Panc1 (cell line): ENCODE measurements around the gene GRM3. TPM values are rescaled to one million over a fixed set of nuclear protein-coding genes. Genes with fewer than 3 reads are reported as not detected.

Experiments used
- ATAC-seq: fragments of 200-7000 bp; cut with Tn5 transposase; 2 replicates; pipeline ENCODE4 v1.9.1; 2020; ENCODE audit warnings: mild to moderate bottlenecking, moderate library complexity
- BruUV-seq: library from RNA; stranded (reverse); fragments of 400-500 nt; replicated peaks from 2 replicates; lab custom pipeline; 2021; lab: Mats Ljungman, UMichigan
- CTCF ChIA-PET: fragments of 300-600 bp; sonication (Branson Sonifier 250); formaldehyde crosslinking; loops from one replicate; lab custom pipeline; 2022; ENCODE audit warnings: antibody characterized with exemption; lab: Charles Lee
- POLR2A ChIA-PET: fragments of 300-600 bp; sonication (Branson Sonifier 250); formaldehyde crosslinking; loops from one replicate; lab custom pipeline; 2022; ENCODE audit warnings: antibody characterized with exemption; lab: Charles Lee
- DNase-seq: peaks from one replicate; pipeline ENCODE4 v3.0.0-alpha.2; 2010; ENCODE audit warnings: low read depth, low spot score
- H3K27ac ChIP-seq: 2 replicates; pipeline ENCODE4 v1.5.1; 2011; ENCODE audit warnings: mild to moderate bottlenecking, low read length, inconsistent platforms
- H3K27me3 ChIP-seq: fragments of 200-500 bp; sonication (Bioruptor generic); 2 replicates; pipeline ENCODE4 v1.6.0; 2014; ENCODE audit warnings: low read length, inconsistent platforms; ENCODE audit not compliant: control insufficient read depth, insufficient read depth
- H3K36me3 ChIP-seq: fragments of 200-500 bp; sonication (Bioruptor generic); 2 replicates; pipeline ENCODE4 v1.5.1; 2014; ENCODE audit warnings: inconsistent platforms, mild to moderate bottlenecking, low read length, moderate library complexity; ENCODE audit not compliant: control insufficient read depth, insufficient read depth
- H3K4me1 ChIP-seq: 2 replicates; pipeline ENCODE4 v1.5.1; 2011; ENCODE audit warnings: inconsistent platforms, mild to moderate bottlenecking, low read length, moderate library complexity; ENCODE audit not compliant: control insufficient read depth, insufficient read depth
- H3K4me3 ChIP-seq, 2 experiments: 2 replicates each; pipeline ENCODE4 v1.5.1; 2011 to 2012; ENCODE audit warnings: low read depth in 2 of 2, low read length in 2 of 2, mild to moderate bottlenecking in 2 of 2, inconsistent platforms in 1 of 2, moderate library complexity in 1 of 2
- H3K9me3 ChIP-seq: fragments of 200-500 bp; sonication (Bioruptor generic); 2 replicates; pipeline ENCODE4 v1.5.1; 2014; ENCODE audit warnings: low read depth, mild to moderate bottlenecking, inconsistent platforms, low read length, moderate library complexity; ENCODE audit not compliant: control insufficient read depth, insufficient read depth
- POLR2AphosphoS5 ChIP-seq: IDR thresholded peaks from 2 replicates; pipeline ENCODE4 v1.6.1; 2012; ENCODE audit warnings: mild to moderate bottlenecking, low read depth, low read length, moderate library complexity
- SIN3A ChIP-seq: IDR thresholded peaks from 2 replicates; pipeline ENCODE4 v1.6.1; 2012; ENCODE audit warnings: low read depth, mild to moderate bottlenecking, low read length, moderate library complexity, borderline replicate concordance; ENCODE audit not compliant: insufficient read depth
- TCF7L2 ChIP-seq: IDR thresholded peaks from 2 replicates; pipeline ENCODE4 v1.6.1; 2011; ENCODE audit warnings: mild to moderate bottlenecking, low read depth, low read length, inconsistent platforms
- in situ Hi-C: cut with HindIII; loops from 2 replicates; pipeline ENCODE4 v1.10.0; 2016; ENCODE audit warnings: low sequenced_read_pairs, low pct_unique_long_range_greater_than_20kb
- intact Hi-C: fragments of 100-400 bp; cut with micrococcal nuclease; formaldehyde crosslinking; loops from one replicate; pipeline ENCODE4 v1.10.0; 2022; ENCODE audit not compliant: unreplicated experiment
- total RNA-seq: library from RNA; stranded (reverse); gene quantifications from one replicate; pipeline ENCODE4 v1.2.1, GENCODE V29; 2021; ENCODE audit not compliant: unreplicated experiment
- TF ChIP-seq, protein P1 (sequence below), 2 experiments: IDR thresholded peaks; 2 replicates each; pipeline ENCODE4 v1.6.1; 2011 to 2012; ENCODE audit warnings: low read depth in 2 of 2, control low read depth in 1 of 2, low read length in 1 of 2, mild to moderate bottlenecking in 1 of 2, moderate library complexity in 1 of 2; ENCODE audit not compliant: insufficient read depth in 1 of 2
- TF ChIP-seq, protein P2 (sequence below): fragments of 450-650 bp; IDR thresholded peaks from 2 replicates; pipeline ENCODE4 v1.5.1; 2017; ENCODE audit warnings: mild to moderate bottlenecking

GRM3 gene
- total RNA-seq, 1 experiment from 2014 or later = not detected

DNA sequence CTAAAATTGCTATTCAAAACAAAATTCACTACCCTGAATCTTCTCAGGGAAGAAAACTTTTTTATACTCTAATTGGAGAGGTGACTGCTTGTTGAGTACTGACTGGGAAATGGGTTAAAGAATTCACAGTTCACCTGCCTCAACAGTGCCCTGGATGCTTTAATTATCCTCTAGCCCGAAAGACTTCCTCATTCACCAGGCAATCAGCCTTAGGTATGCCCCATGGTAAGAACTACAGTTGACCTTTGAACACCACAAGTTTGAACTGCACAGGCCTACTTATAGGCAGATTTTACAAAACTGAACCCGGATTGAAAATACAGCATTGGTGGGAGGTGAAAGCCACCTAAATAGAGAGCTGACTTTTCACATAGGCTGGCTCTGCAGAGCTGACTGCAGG lies 240.4 kb downstream of the GRM3 start:
- Histone ChIP-seq H3K36me3 (no peaks in the 10 kb centered on the region), H3K9me3 (no peaks in the 10 kb centered on the region), H3K4me3 (no peak overlapping the region), H3K27ac (no peak overlapping the region), H3K27me3 (no peaks in the 10 kb centered on the region), H3K4me1 (no peaks in the 10 kb centered on the region)
- ATAC-seq = no peak
- BruUV-seq = no TSS peak
- POLR2A ChIA-PET = no interaction called here
- in situ Hi-C loops = no loop called here
- CTCF ChIA-PET = no interaction called here
- DNase-seq = no peak
- intact Hi-C loops = no loop called here
- TF ChIP-seq POLR2AphosphoS5 = no peak
- TF ChIP-seq, protein P1, sequence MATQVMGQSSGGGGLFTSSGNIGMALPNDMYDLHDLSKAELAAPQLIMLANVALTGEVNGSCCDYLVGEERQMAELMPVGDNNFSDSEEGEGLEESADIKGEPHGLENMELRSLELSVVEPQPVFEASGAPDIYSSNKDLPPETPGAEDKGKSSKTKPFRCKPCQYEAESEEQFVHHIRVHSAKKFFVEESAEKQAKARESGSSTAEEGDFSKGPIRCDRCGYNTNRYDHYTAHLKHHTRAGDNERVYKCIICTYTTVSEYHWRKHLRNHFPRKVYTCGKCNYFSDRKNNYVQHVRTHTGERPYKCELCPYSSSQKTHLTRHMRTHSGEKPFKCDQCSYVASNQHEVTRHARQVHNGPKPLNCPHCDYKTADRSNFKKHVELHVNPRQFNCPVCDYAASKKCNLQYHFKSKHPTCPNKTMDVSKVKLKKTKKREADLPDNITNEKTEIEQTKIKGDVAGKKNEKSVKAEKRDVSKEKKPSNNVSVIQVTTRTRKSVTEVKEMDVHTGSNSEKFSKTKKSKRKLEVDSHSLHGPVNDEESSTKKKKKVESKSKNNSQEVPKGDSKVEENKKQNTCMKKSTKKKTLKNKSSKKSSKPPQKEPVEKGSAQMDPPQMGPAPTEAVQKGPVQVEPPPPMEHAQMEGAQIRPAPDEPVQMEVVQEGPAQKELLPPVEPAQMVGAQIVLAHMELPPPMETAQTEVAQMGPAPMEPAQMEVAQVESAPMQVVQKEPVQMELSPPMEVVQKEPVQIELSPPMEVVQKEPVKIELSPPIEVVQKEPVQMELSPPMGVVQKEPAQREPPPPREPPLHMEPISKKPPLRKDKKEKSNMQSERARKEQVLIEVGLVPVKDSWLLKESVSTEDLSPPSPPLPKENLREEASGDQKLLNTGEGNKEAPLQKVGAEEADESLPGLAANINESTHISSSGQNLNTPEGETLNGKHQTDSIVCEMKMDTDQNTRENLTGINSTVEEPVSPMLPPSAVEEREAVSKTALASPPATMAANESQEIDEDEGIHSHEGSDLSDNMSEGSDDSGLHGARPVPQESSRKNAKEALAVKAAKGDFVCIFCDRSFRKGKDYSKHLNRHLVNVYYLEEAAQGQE (IDR thresholded peaks at IDR 0.05; ENCODE audit: insufficient read depth in 1 of 2, low read depth in 2 of 2, low read length in 1 of 2) = no peak
- TF ChIP-seq, protein P2, sequence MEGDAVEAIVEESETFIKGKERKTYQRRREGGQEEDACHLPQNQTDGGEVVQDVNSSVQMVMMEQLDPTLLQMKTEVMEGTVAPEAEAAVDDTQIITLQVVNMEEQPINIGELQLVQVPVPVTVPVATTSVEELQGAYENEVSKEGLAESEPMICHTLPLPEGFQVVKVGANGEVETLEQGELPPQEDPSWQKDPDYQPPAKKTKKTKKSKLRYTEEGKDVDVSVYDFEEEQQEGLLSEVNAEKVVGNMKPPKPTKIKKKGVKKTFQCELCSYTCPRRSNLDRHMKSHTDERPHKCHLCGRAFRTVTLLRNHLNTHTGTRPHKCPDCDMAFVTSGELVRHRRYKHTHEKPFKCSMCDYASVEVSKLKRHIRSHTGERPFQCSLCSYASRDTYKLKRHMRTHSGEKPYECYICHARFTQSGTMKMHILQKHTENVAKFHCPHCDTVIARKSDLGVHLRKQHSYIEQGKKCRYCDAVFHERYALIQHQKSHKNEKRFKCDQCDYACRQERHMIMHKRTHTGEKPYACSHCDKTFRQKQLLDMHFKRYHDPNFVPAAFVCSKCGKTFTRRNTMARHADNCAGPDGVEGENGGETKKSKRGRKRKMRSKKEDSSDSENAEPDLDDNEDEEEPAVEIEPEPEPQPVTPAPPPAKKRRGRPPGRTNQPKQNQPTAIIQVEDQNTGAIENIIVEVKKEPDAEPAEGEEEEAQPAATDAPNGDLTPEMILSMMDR = no peak
- TF ChIP-seq TCF7L2 = no peak
- TF ChIP-seq SIN3A = no peak

DNA sequence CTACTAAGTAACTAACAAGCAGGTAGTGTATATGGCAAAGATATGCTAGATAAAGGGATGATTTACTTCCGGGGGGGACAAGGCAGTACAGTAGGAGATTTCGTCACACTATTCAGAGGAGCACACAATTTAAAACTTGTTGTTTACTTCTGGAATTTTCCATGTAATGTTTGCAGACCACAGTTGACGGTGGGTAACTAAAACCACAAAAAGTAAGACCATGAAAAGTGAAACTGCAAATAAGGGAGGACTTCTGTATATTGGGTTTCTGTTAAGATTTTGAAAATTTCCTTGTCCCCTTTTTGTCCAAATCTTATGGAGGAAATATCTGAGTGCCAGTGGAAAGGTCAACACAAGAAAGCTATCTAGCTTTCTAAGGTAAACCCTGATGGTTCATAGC lies 245.8 kb downstream of the GRM3 start:
- no peak overlapping the region for H3K4me3 ChIP-seq
- no peaks in the 10 kb centered on the region for H3K36me3 ChIP-seq
- in situ Hi-C loops = no loop called here
- no peaks in the 10 kb centered on the region for H3K9me3 ChIP-seq
- BruUV-seq = no TSS peak
- no peaks in the 10 kb centered on the region for H3K27me3 ChIP-seq
- no peak for DNase-seq
- no peaks in the 10 kb centered on the region for H3K4me1 ChIP-seq
- CTCF ChIA-PET = no interaction called here
- no peak for TF ChIP-seq TCF7L2
- POLR2A ChIA-PET = no interaction called here
- H3K27ac ChIP-seq = no peak overlapping the region
- no peak for ATAC-seq
- intact Hi-C loops = no loop called here

DNA sequence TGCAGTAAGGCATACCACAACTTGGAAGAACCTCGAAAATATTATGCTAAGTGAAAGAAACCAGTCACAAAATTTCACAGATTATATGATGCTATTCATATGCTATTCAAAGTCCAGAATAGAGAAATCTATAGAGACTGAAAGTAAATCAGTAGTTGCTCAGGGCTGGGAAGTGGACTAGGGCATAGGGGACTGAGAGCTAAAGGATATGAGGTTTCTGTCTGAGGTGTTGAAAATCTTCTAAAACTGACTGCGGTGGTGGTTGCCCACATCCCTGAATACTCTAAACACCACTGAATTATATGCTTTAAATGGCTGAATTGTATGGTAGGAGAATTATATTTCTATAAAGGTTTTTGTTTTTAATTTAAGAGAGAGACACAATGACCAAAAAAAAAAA lies 254.5 kb downstream of the GRM3 start:
- in situ Hi-C loops = no loop called here
- TF ChIP-seq POLR2AphosphoS5 = no peak
- Histone ChIP-seq H3K4me1 (no peaks in the 10 kb centered on the region), H3K36me3 (no peaks in the 10 kb centered on the region), H3K27me3 (no peaks in the 10 kb centered on the region; the same call in 1 of the 2 replicates), H3K4me3 (no peak overlapping the region), H3K27ac (no peak overlapping the region), H3K9me3 (no peaks in the 10 kb centered on the region)
- intact Hi-C loops = no loop called here
- no TSS peak for BruUV-seq
- POLR2A ChIA-PET = interaction anchor here (0.6 kb wide), 1 partner anchor 324 kb away, joined by 9 read pairs; no protein-coding TSS in a partner anchor
- DNase-seq (no peak), ATAC-seq (no peak)
- CTCF ChIA-PET = interaction anchor here (0.6 kb wide), 2 partner anchors 217 to 429 kb away, joined by 7 read pairs; no protein-coding TSS in a partner anchor
